ENCODE results near the gene FOXP4.

- TF ChIP-seq CTCF (conservative IDR thresholded peaks at IDR 0.05; ENCODE audit: low read length) (no peak), EZH2phosphoT487 (IDR thresholded peaks at IDR 0.05; ENCODE audit: borderline replicate concordance, low read depth, low read length) (no peak)
These were observed 98.9 kb downstream of the FOXP4 start for GRCh38 chr6:41645007-41645618.

All from OCI-LY7 (cell line).